ENCODE data around the gene RXRA. TPM values are rescaled to one million over a fixed set of nuclear protein-coding genes. Genes with fewer than 3 reads are reported as not detected.

The RXRA gene
- total and polyA plus RNA-seq, 10 of the 15 experiments (the other 5 are each of a cell fraction or from before 2014, with no cell fraction given) = 0.89 to 36.8 (median 11.1) TPM

DNA sequence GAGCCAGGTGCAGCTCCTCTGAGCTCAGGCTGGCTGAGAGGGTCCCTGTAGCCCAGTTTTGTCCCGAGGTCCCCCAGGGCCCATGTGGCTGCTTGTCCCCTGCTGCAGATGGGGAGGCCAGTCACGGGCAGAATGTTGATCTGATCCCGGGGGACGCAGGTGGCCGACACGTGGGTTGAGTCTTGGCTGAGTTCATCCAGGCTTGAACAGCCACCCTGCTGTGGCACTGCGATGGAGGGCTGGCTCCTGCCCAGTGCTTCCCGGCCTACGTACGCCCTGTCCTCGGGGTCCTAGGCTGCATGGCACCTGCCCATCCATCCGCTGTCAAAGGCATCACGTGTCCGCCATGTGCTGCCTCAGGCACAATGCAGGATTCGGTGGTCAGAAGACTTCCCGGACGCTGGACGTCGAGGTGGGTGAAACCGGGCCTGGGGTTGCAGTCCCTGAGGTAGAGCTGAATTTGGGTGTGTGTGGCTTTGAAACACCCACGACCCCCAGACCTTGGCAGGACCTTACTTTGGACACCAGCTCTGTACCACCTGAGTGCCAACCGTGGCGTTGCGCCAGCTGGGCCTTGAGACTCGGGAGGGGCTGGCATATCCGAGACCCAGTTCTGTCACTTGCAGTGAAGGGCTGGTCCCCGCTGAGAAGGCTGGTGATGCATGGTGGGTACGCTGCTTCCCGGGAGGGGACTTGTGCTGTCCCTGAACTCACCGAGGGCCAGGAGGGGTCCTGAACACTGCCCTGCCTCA lies 22.3 kb downstream of the RXRA start:
- FAIRE-seq (no peak), DNase-seq (ENCODE audit: low read depth, low spot score) (no peak), ATAC-seq (no peak)
- Histone ChIP-seq H2AFZ (ENCODE audit: control insufficient read depth, low read depth, low read length) (no peak overlapping the region), H3K4me3 (no peak overlapping the region), H3K27me3 (replicated peaks in 1 of 2; ENCODE audit: control insufficient read depth in 2 of 2, insufficient read depth in 2 of 2, low read length in 1 of 2) (no peaks in the 10 kb centered on the region; a peak in 1 of 4 replicates), H3K79me2 (ENCODE audit: control insufficient read depth, insufficient read depth, low read length) (no peaks in the 10 kb centered on the region), H3K4me1 (ENCODE audit: control insufficient read depth, insufficient read depth, low read length) (no peaks in the 10 kb centered on the region), H3K9me3 (replicated peaks; ENCODE audit: control insufficient read depth, insufficient read depth, low read length) (no peaks in the 10 kb centered on the region), H4K20me1 (ENCODE audit: control insufficient read depth, insufficient read depth) (no peaks in the 10 kb centered on the region), H3K4me2 (ENCODE audit: control insufficient read depth, insufficient read depth) (no peak overlapping the region), H3K36me3 (ENCODE audit: control insufficient read depth in 2 of 2, insufficient read depth in 2 of 2, low read length in 1 of 2) (no peaks in the 10 kb centered on the region), H3K27ac (ENCODE audit: control insufficient read depth, insufficient read depth) (no peak overlapping the region), H3K9ac (ENCODE audit: control insufficient read depth, insufficient read depth, low read length) (no peak overlapping the region)
- SMC1A ChIA-PET (ENCODE audit: uncharacterized antibody, unreplicated experiment) = no interaction called here
- intact Hi-C loops (cut with micrococcal nuclease; ENCODE audit: unreplicated experiment) = no loop called here
- CTCF ChIA-PET = no interaction called here
- WGBS (ENCODE audit: insufficient coverage, insufficient replicate concordance, low lambda C conversion rate, missing lambda C conversion rate) = 32% methylated on average over 30 of the region's 30 CpGs
- TF ChIP-seq JUND (IDR thresholded peaks at IDR 0.05; ENCODE audit: low read depth, low read length) = no peak
- TF ChIP-seq KAT2A (conservative IDR thresholded peaks at IDR 0.05; ENCODE audit: control insufficient read depth, low read depth, low read length) = no peak
- TF ChIP-seq TCF3 (IDR thresholded peaks at IDR 0.05; ENCODE audit: borderline replicate concordance, insufficient read depth, low read depth, low read length) = no peak
- TF ChIP-seq SREBF2 (IDR thresholded peaks at IDR 0.05; ENCODE audit: low read length) = no peak
- TF ChIP-seq DPF2 (IDR thresholded peaks at IDR 0.05) = no peak
- no peak for TF ChIP-seq TARDBP (IDR thresholded peaks at IDR 0.05; ENCODE audit: borderline replicate concordance)
- no peak for TF ChIP-seq NBN (IDR thresholded peaks at IDR 0.05)
- no peak for TF ChIP-seq ZBTB33 (IDR thresholded peaks at IDR 0.05)
- no peak for TF ChIP-seq EGR1 (IDR thresholded peaks at IDR 0.05; ENCODE audit: borderline replicate concordance in 1 of 2, low read depth in 2 of 2, low read length in 2 of 2)
- TF ChIP-seq, protein P1, sequence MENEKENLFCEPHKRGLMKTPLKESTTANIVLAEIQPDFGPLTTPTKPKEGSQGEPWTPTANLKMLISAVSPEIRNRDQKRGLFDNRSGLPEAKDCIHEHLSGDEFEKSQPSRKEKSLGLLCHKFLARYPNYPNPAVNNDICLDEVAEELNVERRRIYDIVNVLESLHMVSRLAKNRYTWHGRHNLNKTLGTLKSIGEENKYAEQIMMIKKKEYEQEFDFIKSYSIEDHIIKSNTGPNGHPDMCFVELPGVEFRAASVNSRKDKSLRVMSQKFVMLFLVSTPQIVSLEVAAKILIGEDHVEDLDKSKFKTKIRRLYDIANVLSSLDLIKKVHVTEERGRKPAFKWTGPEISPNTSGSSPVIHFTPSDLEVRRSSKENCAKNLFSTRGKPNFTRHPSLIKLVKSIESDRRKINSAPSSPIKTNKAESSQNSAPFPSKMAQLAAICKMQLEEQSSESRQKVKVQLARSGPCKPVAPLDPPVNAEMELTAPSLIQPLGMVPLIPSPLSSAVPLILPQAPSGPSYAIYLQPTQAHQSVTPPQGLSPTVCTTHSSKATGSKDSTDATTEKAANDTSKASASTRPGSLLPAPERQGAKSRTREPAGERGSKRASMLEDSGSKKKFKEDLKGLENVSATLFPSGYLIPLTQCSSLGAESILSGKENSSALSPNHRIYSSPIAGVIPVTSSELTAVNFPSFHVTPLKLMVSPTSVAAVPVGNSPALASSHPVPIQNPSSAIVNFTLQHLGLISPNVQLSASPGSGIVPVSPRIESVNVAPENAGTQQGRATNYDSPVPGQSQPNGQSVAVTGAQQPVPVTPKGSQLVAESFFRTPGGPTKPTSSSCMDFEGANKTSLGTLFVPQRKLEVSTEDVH (IDR thresholded peaks at IDR 0.05; ENCODE audit: low read depth, partially characterized antibody) = no peak
- TF ChIP-seq NR2F1 (conservative IDR thresholded peaks at IDR 0.05) = no peak
- no peak for TF ChIP-seq NFIC (IDR thresholded peaks at IDR 0.05; ENCODE audit: low read depth, low read length)
- TF ChIP-seq YBX1 (IDR thresholded peaks at IDR 0.05) = no peak
- TF ChIP-seq, protein P2, sequence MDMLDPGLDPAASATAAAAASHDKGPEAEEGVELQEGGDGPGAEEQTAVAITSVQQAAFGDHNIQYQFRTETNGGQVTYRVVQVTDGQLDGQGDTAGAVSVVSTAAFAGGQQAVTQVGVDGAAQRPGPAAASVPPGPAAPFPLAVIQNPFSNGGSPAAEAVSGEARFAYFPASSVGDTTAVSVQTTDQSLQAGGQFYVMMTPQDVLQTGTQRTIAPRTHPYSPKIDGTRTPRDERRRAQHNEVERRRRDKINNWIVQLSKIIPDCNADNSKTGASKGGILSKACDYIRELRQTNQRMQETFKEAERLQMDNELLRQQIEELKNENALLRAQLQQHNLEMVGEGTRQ (IDR thresholded peaks at IDR 0.05; ENCODE audit: borderline replicate concordance, low read depth, low read length) = no peak
- no peak for TF ChIP-seq NRF1 (conservative IDR thresholded peaks at IDR 0.05; ENCODE audit: low read depth, low read length)
- no peak for TF ChIP-seq PAX8 (IDR thresholded peaks at IDR 0.05)
- TF ChIP-seq HDGF (IDR thresholded peaks at IDR 0.05) = no peak
- no peak for TF ChIP-seq ZNF24 (IDR thresholded peaks at IDR 0.05)
- TF ChIP-seq STAT1 (conservative IDR thresholded peaks at IDR 0.05) = no peak
- no peak for TF ChIP-seq SMARCA5 (IDR thresholded peaks at IDR 0.05)
- RAD21 ChIA-PET (ENCODE audit: unreplicated experiment) = no interaction called here
- BruUV-seq (replicated peaks) = no TSS peak
- in situ Hi-C loops (cut with MboI) = no loop called here
- POLR2A ChIA-PET = no interaction called here

Measured in GM12878 (cell line).